ENCODE data around the gene PRRT4.

- no peak for TF ChIP-seq CTCF (IDR thresholded peaks at IDR 0.05)
- no peak for TF ChIP-seq POLR2A (IDR thresholded peaks at IDR 0.05)
Observed at GRCh38 chr7:128360359-128360678, 1.2 kb downstream of the PRRT4 start.
